GM21423 (cell line): ENCODE measurements around the gene CDKAL1.
"Not testable (repeated sequence)": the region's sequence is repeated elsewhere in the genome, so short reads cannot be mapped to it uniquely, and the experiment has no call there.

ENCODE experiments used
- ATAC-seq: cut with Tn5 transposase; IDR thresholded peaks from one replicate; pipeline ENCODE4 v1.9.1; 2021; ENCODE audit warnings: mild to moderate bottlenecking, moderate library complexity; ENCODE audit not compliant: unreplicated experiment

Gene CDKAL1

DNA sequence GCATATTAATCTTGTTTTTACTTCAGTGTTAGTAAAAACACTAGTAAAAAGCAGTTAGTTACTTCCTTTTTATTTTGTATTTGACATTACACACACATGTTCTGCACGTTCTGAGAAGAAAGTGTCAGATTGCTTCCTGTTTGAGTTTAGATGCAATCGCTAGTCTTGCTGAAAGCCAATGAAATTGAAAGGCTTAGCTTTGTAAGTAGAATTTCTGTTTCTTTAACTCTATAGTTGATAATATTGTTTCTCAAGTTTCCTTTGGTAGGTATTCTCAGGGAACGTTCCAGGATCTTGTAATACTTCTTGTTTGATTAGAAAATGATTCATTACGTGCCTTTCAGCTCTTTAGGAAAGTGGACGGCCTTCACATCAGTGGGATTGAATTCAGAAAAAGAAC lies 55.0 kb downstream of the CDKAL1 start:
- no peak for ATAC-seq

DNA sequence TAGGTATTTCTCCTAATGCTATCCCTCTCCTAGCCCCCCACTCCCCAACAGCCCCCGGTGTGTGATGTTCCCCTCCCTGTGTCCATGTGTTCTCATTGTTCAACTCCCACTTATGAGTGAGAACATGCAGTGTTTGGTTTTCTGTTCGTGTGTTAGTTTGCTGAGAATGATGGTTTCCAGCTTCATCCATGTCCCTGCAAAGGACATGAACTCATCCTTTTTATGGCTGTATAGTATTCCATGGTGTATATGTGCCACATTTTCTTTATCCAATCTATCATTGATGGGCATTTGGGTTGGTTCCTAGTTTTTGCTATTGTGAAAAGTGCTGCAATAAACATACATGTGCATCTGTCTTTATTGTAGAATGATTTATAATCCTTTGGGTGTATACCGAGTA lies 56.2 kb downstream of the CDKAL1 start:
- ATAC-seq: not testable (repeated sequence)

DNA sequence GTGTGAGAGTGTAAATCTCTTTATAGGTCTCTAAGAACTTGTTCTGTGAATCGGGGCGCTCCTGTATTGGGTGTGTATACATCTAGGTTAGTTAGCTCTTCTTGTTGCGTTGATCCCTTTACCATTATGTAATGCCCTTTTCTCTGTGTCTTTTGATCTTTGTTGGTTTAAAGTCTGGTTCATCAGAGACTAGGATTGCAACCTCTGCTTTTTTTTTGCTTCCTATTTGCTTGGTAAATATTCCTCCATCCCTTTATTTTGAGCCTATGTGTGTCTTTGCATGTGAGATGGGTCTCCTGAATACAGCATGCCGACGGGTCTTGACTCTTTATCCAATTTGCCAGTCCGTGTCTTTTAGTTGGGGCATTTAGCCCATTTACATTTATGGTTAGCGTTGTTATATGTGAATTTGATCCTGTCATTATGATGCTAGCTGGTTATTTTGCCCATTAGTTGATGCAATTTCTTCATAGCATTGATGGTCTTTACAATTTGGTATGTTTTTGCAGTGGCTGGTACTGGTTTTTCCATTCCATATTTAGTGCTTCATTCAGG lies 60.1 kb downstream of the CDKAL1 start:
- ATAC-seq: not testable (repeated sequence)

DNA sequence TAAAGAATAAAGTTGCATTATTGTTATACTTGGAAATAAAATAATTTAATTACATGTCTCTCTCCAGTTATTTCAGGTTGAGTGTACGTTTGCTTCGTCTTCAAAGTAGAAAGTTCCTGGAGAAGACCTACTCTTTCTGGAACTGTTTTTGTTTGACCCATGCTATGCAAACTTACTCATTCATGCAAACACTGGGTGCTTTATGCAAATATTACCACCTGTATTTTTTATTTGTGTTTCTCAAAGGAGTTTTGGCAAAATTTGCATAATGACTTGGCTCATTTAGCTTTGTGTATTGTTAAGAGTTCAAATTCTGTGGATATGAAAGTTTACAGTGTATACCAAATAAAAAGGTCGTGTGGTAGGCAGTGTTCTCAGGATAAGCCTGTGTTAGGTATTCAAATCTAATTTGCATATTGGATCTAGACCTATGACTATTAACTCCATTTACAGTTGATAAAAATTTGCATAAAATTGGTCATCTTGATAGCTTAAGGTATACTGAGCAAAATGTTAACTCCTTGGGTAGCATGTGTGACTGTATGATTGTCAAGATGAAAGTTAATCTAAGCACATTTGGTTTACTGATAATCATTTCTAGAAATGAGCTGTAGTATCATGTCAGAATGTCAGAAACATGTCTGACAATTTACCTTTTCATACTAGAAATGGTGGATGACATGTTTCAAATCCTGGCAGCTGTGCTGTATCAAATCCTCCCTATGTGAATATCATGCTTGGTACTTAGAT lies 65.2 kb downstream of the CDKAL1 start:
- no peak for ATAC-seq

DNA sequence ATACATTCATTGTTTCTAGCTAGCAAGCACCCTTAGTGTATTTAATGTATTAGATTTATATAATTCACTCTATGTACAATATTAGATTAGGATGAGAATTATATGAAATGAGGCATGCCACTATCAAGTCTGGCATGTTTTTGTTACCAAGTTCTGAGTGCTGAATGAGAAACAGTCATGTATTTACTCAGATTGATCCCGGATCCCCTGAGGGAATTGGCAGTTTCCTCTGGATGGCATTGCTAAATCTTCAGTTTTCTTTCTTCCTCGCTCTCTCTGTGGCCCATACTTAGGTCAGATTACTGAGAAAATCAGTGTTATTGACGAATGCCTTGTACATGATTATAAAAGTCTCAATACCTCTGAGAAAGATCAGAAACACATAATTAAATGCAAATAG lies 66.6 kb downstream of the CDKAL1 start:
- ATAC-seq: no peak

DNA sequence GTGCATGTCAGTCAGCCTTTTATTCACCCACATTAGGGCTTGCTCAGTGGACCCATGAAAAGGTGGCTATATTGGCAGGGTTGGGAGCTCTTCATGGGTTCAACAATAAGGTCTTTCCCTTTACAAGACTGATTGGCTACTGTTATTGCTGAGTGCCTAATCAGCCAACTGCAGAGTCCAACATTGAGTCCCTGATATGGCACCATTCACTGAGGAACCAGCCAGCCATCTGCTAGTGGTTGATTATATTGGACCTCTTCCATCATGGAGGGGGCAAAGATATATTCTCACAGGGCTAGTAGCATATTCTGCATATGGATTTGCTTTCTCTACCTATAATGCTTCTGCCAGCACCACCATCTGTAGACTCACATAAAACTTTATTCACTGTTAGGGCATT lies 69.9 kb downstream of the CDKAL1 start:
- ATAC-seq: no peak

DNA sequence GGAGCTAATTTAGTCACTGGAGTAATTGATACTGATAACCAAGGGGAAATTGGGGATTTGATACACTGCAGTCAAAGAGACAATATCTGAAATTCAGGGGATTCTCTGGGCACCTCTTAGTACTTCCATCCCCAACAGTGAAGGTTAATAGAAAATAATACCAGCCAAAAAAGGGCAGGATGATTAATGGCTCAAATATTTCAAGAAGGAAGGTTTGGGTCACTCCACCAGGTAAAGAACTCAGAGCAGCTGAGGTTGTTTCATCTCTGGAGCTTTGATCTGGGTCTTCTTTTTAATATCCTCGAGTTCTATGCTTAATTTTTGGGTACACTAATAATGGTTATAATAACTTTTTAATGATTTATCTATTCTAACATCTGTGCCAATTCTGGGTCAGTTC lies 70.8 kb downstream of the CDKAL1 start:
- ATAC-seq: no peak

DNA sequence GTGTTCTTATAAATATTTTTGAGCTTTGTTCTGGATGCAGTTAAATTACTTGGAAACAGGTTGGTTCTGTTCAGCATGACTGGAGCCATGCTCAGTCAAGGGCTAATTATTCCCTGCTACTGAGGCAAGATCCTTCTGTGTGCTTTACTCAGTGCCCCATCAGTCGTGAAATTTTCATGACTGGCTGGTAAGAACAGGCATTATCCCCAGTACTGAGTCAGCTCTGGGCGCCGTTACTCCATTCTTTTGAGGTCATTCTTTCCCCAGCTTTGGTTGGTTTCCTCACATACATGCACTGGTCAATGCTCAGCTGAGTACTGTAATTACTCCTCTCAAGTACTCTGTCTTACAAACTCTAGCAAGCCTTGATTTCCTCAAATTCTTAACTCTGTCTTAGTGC lies 71.3 kb downstream of the CDKAL1 start:
- ATAC-seq: no peak

DNA sequence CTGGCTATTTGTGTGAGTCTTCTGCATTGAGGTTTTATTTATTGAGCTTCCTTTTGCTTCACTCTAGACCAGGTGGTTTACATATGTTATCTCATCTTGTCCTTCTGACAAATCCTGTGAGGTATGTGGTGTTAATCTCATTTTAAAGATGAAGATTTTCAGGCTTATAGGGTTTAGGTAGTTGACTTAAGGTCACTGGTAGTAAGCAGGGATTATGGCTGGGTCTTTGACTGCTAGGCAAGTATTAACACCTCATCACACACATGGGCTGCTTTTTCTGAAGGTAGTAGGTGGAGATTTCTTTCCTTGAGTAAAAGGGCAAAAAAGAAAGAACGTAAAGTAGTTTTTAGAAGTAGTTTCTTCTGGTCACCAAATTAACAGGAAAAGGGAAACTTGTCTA lies 72.6 kb downstream of the CDKAL1 start:
- ATAC-seq: no peak

DNA sequence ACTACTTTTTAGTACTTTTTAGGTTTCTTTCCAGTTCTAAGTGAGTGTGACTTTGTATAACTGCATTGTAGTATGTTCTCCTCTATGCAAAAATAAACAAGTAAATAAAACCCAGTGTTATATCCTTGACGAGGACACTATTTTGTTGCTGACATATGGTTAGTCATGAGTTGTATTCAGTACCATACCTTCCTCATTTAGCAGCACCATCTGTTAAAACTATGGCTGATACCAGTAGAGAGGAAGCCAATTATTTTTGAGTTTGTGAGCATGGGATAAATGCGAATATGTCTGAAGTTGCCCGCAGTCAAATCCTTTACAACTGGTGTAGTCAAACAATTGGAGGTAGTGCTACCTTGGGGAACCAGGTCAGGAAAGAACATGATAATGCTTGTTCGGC lies 74.1 kb downstream of the CDKAL1 start:
- no peak for ATAC-seq

DNA sequence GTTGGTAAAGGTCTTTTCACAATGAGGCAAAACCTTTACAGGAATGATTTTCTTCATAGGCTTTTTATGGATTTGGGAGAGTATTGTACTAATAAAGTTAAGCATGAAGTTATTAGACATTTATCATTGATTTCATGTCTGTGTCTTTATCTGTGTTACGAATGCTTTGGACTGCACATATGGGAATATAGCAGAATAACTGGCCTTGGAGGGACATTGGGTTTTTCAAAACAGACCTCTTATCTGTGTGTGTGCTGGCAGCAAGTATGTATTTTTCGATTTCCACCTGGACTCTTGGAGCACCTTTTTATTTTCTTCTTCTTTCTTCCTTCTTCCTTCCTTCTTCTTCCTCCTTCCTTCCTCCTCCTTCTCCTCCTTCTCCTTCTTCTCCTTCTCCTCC lies 74.6 kb downstream of the CDKAL1 start:
- no peak for ATAC-seq

DNA sequence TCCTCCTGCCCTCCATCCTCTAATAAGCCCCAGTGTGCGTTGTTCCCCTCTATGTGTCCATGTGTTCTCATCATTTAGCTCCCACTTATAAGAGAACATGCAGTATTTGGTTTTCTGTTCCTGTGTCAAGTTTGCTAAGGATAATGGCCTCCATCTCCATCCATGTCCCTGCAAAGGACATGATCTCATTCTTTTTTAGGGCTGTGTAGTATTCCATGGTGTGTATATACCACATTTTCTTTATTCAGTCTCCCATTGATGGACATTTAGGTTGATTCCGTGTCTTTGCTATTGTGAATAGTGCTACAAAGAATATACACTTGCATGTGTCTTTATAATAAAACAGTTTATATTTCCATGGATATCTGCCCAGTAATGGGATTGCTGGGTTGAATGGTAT lies 75.7 kb downstream of the CDKAL1 start:
- ATAC-seq: not testable (repeated sequence)

DNA sequence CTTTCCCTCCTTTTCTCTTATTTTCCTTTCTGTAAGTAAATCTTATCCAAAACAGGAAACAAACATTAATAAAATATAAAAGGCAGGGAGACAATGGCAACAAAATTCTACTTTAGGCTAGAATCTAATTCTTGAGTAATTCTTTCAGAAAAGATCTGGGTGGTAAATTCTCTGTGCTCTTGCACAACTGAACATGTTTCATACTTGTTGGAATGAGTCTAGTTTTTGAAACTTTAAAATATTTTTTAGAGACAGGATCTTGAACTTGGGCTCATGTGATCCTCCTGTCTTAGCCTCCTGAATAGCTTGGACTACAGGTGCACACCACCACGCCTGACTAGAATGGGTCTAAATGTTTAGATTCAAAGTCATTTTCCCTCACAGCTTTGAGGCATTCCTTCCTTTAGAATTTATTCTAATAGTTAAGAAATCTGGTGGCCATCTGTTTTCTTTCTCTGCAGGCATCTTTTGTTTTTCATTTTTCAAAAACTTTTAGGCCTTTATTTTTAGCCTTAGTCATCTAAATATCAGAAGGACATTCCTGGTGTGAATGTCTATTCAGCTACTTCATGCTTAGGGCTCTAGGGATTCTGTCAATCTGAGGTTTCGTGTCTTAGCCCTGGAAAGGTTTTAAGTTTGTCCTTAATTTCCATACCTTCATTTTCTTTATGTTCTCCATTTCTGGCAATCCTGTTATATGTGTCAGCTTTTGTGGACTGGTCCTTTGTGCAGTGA lies 76.5 kb downstream of the CDKAL1 start:
- ATAC-seq: no peak

DNA sequence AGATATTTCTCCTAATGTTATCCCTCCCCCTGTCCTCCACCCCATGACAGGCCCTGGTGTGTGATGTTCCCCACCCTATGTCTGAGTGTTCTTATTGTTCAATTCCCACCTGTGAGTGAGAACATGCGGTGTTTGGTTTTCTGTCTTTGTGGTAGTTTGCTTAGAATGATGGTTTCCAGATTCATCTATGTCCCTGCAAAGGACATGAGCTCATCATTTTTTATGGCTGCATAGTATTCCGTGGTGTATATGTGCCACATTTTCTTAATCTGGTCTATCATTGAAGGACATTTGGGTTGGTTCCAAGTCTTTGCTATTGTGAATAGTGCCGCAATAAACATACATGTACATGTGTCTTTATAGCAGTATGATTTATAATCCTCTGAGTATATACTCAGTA lies 83.3 kb downstream of the CDKAL1 start:
- not testable (repeated sequence) for ATAC-seq

DNA sequence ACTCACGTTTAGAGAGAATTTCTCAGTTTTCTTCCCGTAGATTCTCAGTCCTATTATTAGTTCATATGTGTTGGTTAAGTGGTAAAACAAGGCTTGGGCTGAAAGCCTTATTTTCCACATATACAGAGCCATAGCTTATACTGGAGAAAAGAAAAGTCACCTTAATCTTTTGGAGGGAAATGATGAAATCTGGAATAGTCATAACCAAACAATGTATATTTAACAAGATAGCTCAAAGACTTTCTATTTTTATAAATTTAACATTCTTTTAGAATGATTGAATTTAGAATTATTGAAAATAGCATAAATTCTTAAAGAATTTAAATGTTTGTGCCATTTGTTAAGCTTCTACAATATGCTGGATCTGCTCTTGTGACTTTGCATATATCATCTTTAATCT lies 85.8 kb downstream of the CDKAL1 start:
- no peak for ATAC-seq

DNA sequence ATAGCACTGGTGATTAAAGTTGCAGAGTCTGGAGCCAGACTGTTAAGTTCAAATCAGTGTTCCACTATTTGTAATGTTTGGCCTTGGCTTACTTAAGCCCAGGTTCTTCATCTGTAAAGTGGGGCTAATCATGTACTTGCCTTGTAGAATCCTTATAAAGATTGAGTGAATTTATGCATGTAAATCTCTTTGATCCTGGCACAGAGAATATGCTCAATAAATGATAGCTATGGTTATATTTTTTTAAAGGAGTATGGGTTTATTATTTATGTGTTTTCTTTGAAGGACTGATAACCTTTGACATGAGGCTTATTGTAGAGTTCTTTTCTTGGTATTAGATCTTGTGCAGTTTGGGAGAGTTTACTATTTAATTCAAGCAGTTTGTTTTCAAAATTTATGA lies 89.5 kb downstream of the CDKAL1 start:
- ATAC-seq: no peak

DNA sequence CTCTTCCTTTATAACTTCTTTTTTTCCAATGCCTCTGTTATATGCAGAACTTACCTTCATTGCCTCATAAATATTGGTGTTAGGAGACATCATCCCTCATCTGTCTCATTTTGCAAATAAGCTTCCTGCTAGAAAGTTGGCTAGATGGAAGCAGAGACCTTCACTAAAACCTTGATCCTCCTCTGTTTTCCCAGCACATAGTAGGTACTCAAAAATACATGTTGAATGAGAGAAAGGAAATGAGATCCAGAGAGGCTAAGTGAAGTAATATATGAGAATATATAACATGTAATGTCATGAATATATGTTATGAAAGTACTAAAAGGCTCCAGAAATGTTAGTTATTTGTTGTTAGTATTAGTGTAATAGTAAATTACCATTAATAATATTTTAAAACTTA lies 91.9 kb downstream of the CDKAL1 start:
- ATAC-seq: no peak

DNA sequence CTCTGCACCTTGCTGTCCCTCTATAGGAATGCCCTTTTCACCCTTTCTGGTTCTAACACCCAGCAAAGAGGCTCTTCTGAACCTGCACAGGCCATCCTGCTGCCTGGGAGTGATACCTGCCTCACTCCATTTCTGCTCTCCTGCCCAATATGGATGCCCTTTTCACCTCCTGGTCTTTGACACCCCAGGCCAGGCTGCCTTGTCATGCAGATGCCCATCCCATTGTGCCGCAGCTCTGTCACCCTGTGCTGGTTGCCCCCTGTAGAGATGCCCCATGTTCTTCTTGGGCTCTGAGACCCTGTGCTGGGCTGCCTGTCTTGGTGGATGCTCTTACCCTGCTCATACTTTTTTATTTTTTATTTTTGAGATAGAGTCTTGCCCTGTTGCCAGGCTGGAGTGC lies 95.3 kb downstream of the CDKAL1 start:
- ATAC-seq: no peak

DNA sequence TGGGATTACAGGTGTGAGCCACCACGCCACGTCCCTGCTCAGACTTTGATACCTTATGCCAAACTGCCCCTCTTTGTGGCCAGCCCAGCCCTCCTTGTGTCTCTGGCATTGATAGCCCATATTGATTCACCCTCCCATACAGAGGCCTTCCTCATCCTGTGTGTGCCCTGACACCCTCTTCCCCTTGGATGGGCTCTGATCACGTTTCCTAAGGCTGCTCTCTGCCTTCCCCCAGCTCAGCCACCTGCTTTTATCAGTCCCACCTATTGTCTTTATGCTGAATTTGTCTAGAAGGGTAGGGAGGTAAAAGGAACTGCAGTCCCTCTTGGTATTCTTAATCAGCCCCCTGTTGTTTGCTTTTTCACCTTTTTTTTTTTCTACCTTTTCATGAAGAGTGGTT lies 95.9 kb downstream of the CDKAL1 start:
- no peak for ATAC-seq

DNA sequence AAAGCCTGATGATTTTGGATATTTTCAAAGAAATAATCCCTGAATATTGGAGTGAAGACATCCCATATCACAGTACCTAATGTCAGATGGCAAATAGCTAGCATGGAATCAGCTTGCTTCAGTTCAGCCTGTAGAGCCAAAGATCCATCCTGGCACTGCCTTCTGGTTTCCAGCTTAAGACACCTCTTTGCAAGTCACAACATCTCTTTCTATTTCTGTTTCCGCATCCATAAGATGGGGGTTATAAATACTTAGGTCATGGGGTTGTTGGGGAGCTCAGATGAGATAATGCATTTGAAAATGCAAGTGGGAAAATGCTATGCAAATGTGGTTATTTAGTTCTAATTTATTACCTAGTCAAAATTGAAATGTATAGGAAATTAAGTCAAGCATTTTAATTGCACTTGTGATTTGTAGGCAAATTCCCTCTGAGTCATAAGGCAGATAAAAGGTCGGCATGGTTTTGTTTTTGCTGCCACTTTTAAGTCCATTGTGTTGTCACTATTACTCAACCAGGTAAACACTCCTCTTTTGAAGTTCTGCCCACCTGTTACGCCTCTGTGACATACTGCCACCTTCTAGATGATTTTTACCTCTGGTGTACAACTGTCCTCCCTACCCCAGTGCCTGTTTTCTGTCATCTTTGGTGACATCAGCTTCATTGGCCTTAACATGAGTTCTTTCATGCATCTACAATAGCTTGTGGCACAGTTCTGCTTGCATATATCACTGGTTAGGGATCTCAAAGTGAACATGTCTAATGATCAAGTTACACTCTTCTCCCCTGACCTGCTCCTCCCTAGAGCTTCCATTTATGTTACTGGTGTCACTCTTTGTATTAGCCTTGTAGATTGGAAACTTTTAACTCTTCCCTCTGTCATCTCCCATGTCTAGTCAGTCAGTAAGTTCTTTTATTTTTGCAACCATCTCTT lies 96.6 kb downstream of the CDKAL1 start:
- ATAC-seq: no peak

DNA sequence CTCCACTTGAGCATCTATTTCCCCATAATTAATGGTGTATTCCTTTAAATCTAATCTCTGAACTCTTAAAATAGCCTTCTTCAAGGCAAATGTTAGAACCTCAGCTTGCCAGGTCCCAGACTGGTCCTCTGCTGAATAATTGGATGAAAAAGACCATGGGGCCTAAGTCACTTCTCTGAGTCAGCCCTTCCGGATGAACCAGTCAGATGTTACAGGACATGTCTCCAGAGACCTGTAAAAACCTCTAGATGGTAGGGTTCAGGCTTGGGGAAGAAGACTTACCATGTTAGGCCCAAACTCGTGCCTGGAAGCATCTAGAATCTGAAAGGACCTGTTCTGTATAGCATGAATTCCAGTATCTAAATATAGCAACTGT lies 97.3 kb downstream of the CDKAL1 start:
- no peak for ATAC-seq
